GM18508 (cell line): ENCODE results near the gene CD4.
A peak's percentile ranks its signal among the peaks of the same experiment; 100 is the strongest.
"Not testable (repeated sequence)": the region's sequence is repeated elsewhere in the genome, so short reads cannot be mapped to it uniquely, and the experiment has no call there.

Experiments used
- ATAC-seq: cut with Tn5 transposase; IDR thresholded peaks from one replicate; pipeline ENCODE4 v1.9.1; 2021; ENCODE audit warnings: moderate number of reproducible peaks; ENCODE audit not compliant: insufficient read depth, unreplicated experiment

Gene CD4

GRCh38 chr12:6788972-6789924, at the start of gene CD4:
Gene CD4, plus strand, starts transcription at chr12:6789528. Its CDS starts 10,611 bp downstream, at chr12:6800139.
- no peak for ATAC-seq

GRCh38 chr12:6742080-6742479, 47.2 kb upstream of the CD4 start:
- not testable (repeated sequence) for ATAC-seq

- no peak for ATAC-seq
These were observed 46.5 kb upstream of the CD4 start for GRCh38 chr12:6742834-6743233.

- ATAC-seq: not testable (repeated sequence)
These were observed 46.0 kb upstream of the CD4 start for GRCh38 chr12:6743300-6743699.

GRCh38 chr12:6745741-6746525, 43.4 kb upstream of the CD4 start:
- ATAC-seq: no peak

- ATAC-seq: no peak
These were observed 42.1 kb upstream of the CD4 start for GRCh38 chr12:6747216-6747615.

GRCh38 chr12:6748761-6749160, 40.6 kb upstream of the CD4 start:
- no peak for ATAC-seq

GRCh38 chr12:6750506-6750905, 38.8 kb upstream of the CD4 start:
- ATAC-seq: no peak

- no peak for ATAC-seq
These were observed 37.6 kb upstream of the CD4 start for GRCh38 chr12:6751767-6752166.

- ATAC-seq: no peak
These were observed 37.0 kb upstream of the CD4 start for GRCh38 chr12:6752167-6752920.

- ATAC-seq: peak; percentile 82
These were observed 36.2 kb upstream of the CD4 start, which contains the start of gene MLF2 for GRCh38 chr12:6752921-6753771. Gene MLF2, minus strand, starts transcription at chr12:6753141. Its CDS starts 807 bp downstream, at chr12:6752334.

- ATAC-seq: no peak
These were observed 35.5 kb upstream of the CD4 start for GRCh38 chr12:6753772-6754356.

GRCh38 chr12:6754411-6754810, 34.9 kb upstream of the CD4 start:
- ATAC-seq: no peak

- ATAC-seq: no peak
These were observed 32.2 kb upstream of the CD4 start for GRCh38 chr12:6757028-6757690.

- ATAC-seq: no peak
These were observed 30.7 kb upstream of the CD4 start for GRCh38 chr12:6758506-6759095.

GRCh38 chr12:6759741-6760140, 29.6 kb upstream of the CD4 start:
- ATAC-seq: no peak

GRCh38 chr12:6763380-6763779, 25.9 kb upstream of the CD4 start:
- ATAC-seq: no peak
